IPS-NIHi11 (cell line): ENCODE results near the gene SLC25A42.
A peak's percentile ranks its signal among the peaks of the same experiment; 100 is the strongest.

Experiments
- DNase-seq: peaks from one replicate; pipeline ENCODE4 v3.0.0; 2012; ENCODE audit warnings: mixed read lengths, low spot score

SLC25A42 gene

DNA sequence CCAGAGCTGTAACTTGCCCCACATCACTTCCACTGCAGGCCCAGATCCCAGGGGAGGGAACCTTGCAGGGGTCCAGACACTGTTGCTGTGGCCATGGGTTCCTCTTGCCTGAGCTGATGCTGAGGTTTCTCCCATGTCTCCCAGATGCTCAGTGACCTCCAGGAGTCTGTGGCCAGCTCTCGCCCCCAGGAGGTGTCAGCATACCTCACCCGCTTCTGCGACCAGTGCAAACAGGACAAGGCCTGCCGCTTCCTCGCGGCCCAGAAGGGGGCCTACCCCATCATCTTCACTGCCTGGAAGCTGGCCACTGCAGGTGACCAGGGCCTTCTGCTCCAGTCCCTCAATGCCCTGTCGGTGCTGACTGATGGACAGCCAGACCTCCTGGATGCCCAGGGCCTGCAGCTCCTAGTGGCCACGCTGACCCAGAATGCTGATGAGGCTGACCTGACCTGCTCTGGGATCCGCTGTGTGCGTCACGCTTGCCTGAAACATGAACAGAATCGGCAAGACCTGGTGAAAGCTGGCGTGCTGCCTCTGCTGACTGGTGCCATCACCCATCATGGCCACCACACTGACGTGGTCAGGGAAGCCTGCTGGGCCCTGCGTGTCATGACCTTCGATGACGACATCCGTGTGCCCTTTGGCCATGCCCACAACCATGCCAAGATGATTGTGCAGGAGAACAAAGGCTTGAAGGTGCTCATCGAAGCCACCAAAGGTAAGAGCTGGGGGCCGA lies 12.1 kb upstream of the SLC25A42 start:
- peak; percentile 29 for DNase-seq

DNA sequence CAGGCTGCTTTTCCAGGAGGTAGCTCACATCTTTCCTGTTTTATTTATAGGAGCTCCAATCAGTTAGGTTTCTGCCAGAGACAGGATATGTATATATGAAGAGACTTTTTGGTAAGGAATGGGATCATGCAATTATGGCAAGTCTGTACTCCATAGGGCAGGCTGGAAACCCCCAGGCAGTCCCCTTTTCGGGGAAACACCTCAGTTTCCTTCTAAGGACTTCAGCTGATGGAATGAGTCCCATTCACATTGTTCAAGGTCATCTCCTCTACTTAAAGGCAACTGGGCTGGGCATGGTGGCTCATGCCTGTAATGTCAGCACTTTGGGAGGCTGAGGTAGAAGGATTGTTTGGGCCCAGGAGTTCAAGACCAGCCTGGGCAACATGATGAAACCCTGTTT lies 10.9 kb upstream of the SLC25A42 start:
- no peak for DNase-seq

DNA sequence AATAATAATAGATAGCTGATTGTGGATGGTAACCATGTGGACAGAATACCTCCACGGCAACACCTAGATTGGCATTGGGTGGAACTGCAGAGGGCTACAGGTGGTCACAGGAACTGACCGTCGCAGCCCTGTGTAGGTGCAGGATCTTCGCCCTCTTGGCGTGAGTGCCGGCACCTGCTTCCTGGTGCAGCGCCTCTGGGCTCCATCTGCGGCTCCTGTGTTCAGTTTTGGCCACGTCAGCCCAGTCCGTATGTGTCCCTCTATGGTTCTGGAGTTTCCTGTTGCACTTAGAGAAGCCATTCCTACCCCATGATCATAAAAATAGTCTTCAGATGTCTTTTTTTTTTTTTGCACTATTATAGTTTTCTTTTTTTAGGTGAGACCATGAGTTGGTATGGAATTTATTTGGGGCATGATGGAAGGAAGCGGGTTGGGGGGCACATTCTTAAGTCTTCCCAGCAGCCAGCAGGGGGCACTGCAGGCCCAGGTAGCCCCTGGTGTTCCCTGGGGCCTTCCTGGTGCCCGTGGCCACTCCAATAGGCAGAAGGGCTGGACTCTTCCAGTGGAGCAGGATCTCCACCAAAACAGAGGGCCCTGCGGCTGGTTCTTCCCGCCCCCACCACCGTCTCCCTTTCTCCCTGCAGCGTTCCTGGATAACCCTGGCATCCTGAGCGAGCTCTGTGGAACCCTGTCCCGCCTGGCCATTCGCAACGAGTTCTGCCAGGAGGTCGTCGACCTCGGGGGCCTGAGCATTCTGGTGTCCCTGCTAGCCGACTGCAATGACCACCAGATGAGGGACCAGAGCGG lies 10.1 kb upstream of the SLC25A42 start:
- DNase-seq = peak; percentile 90

DNA sequence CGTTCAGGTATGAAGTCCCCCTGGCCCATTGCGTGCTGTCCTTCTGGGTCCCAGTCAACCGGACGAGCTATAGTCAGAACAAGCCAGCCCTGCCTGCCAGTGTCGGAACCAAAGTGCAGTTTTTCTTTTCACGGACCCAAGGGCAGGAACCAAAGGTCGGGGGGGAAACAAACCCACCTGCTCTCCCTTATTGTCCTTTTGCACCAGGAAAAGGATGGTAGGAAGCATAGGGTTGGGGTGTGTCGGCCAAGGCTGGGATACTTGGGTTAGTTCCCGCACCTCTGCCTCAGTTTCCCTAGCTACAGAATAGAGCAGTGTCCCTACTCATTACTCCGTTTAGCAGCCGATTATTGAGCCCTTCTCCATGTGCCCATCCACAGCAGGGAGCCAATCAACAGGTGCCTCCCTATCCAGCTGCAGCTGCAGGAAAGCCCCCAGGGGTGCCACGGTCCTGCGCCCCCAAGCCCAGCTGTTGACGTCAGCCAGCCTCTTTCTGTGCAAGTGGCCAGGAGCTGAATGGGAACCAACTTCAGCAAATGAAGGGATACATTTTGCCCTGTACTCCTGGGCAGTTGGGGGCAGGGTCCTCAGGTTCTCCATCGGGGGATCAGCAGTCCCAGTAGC lies 9.4 kb upstream of the SLC25A42 start:
- DNase-seq = no peak

DNA sequence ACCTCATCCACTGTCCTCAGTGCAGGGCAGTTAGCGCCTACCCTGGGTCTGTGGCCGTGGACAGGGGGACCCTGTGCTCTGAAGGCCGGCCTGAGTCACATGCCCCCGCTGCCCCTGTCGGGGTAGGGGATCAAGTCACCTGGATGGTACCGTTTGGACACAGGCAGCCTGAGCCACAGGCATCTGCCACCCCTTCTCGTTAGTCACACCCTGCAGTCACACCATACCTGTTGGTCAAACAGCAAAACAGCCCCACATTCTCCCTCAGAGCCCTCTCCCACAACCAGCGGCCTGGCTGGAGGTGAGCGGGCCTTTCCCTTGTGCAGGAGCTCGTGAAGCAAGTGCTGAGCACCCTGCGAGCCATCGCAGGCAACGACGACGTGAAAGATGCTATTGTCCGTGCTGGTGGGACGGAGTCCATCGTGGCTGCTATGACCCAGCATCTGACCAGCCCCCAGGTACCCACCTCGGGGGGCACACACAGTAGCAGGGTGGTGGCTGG lies 8.8 kb upstream of the SLC25A42 start:
- no peak for DNase-seq

DNA sequence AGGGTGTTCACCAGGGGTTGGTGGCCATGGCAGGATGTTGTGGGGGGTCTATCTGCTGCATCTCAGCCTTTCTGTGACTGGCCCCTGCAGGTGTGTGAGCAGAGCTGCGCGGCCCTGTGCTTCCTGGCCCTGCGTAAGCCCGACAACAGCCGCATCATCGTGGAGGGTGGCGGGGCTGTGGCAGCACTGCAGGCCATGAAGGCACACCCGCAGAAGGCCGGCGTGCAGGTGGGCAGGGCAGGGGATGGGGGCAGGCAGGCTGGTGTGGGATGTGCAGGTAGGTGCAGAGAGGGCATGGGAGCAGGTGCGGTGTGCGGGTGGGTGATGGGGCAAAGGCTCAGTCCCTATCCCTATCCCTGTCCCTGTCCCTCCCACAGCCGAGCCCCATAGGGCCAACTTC lies 8.1 kb upstream of the SLC25A42 start:
- DNase-seq = no peak

DNA sequence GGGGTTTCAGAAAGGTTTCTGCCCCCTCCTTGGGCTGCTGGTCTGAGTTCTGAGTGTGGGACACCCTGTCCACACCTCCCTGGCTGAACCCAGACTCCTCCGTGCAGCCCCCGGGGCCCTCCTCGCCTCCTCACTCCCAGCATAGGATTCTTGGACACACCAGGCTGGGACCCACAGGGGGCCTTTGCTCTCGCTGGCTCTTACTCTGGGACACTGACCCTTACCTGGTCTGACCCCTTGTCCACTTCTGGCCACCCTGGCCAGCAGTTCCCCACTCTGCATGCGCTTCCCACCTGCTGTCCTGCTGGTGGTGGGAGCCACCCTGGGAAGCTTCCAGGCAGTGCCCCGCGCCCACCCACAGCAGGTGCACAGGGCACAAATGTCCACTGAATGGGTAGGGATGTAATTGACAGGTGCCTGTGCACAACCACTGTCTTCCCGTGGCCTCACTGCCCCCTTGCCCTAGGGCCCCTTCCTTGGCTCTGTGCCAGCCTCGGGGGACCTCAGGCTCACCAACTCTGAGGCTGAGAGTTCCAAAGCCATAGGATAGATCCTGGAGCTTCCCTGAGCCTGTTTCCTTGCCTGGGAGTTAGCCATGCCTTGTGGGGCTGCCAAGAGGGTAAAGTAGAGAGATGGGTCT lies 7.0 kb upstream of the SLC25A42 start:
- no peak for DNase-seq

DNA sequence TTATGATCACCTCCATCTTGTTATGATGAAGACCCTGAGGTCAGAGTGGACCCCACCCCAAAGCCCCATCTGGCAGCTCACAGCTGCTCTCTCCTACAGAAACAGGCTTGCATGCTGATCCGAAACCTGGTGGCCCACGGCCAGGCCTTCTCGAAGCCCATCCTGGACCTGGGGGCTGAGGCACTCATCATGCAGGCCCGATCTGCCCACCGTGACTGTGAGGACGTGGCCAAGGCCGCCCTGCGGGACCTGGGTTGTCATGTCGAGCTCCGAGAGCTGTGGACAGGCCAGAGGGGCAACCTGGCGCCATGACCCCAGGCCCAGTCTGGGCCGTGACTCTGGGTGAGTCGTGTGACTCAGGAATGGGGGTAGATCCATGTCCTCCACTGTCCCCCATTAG lies 6.5 kb upstream of the SLC25A42 start:
- DNase-seq = no peak

DNA sequence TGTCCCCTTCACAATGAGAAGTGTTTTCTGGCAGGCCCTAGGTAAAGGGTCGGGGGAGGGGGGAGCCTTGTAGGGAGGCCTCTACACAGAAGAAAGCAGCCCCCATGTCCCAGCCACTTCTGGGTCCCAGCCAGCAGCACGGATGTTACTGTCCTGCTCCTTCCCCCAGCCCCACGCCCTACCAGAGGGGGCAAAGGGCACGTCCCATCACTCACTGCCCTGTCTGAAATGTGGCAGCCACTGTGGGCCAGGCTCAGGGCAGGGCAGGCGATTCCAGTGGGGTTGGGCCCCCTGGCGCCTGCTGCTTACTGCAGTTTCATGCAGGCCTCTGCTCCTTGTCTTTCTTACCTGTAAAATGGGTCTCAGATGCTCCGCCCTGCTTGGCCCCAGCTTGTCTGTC lies 6.1 kb upstream of the SLC25A42 start:
- no peak for DNase-seq

DNA sequence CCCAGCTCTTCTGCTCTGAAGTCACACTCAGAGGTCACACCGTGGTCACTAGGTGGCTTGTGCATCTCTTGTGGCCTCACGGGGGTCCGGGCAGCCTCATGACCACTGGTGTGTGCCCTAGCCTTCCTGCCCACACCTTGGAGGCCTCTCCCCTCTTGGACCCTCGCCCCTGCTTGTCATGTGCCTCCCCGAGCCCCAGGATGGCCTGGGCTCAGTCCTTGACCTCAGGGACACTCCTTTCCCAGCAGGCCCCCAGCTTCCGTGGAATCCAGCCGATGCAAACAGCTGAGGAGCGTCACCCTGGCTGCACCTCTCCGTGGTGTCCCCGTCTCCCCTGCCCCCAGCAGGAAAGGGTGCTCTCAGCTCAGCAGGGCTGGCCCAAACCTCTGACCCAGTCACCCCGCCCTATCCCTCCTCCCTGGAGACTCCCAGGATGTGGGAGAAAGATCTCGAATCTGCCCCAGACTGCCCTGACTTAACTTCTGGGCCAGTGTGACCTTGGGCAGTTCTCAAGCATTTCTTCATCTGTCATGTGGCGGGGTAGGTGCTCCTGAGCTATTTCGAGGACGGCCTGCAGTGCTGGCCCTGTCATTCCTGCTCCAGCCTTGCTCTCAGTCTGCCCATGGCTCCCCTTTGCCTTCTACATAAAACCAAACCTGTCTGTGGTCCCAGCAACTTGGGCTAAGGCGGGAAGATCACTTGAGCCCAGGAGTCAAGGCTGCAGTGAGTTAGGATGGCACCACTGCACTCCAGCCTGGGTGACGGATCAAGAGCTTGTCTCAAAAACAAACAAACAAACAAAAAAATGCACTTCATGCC lies 4.6 kb upstream of the SLC25A42 start:
- no peak for DNase-seq

DNA sequence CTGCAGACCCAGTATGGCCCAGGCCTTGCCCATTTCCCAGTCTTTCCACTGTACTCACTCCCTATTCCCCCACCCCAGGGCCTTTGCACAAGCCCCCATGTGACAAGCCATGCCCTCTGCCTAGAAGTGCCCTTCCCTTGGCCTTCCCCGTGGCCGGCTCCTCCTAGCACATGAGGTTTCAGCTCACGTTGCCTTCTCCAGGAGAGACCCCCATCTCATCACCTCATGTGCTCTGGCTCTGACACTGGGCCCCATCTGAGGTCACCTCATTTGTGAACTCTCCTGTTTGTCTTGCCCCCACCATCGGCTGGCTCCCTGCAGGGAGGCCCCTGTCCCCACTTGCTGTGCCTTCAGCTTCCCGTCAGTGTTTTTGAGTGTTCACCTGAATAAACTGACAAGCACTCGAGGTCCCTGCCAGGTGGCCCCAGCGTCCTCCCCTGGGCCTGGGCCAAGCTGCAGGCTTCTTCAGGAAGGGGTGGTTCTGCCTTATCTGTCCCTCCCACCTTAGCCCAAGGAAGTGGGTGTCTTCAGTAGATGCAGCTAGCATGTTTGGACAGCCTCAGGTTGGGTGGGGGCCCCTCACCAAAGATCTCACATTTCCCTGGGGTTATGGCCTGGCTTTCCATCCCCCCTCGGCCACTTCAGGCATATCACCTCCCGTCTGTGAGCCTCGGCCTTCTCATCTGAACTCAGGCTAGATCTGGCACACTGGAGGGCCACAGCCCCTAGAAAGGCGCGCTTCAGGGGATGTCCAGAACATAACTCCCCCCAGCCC lies 3.8 kb upstream of the SLC25A42 start:
- no peak for DNase-seq

DNA sequence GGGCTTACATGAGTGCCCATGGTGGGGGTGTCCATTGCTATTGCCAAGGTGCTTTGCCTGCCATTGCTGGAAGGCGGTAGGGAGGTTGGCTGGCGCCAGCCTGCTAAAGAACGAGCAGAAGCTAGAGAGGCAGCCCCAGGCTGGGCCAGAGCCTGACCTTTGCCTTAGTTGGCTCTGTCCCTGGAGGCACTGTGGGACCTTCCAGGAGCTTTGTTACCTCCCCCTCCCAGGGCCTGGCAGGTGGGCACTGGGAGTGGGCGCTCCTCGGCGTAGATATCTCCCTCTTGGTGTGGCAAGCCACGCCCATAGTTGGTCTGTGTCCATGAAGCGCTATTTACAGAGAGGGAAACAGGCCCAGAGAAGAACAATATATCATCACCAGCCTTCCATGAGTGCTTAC lies 2.3 kb upstream of the SLC25A42 start:
- no peak for DNase-seq

DNA sequence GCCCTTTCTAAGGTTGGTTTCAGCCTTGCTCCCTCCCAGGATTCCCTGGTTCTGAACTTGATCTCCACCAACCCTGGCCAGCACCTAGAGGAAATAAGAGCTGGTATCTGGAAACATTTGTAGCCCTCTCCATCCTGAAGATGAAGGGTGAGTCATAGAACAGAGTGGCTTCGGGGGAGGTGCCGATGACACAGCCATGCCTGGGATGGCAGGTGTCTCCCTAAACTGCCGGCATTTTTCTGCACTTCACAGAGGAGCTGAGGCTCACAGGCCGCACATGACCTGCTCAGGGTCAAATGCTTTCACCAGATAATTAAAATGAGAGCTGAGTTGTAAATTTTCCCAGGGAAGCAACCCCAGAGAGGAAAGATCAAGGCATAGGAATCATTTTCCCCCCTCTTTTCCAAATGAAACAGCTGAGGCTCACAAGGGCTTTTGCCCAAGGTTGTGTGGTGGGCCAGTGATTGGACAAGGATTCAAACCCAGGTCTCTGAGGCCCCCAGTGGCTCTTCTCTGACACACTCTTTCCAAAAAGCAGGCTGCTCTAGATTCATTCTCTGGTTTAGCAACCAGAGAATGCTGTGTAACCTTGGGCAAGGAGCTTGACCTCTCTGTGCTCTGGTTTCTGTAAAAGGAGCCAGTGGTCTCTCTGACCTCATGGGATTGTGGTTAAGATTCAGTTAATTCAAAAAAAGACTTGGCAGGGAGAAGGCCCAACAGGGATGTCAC lies 1.2 kb upstream of the SLC25A42 start:
- peak; percentile 6 for DNase-seq

DNA sequence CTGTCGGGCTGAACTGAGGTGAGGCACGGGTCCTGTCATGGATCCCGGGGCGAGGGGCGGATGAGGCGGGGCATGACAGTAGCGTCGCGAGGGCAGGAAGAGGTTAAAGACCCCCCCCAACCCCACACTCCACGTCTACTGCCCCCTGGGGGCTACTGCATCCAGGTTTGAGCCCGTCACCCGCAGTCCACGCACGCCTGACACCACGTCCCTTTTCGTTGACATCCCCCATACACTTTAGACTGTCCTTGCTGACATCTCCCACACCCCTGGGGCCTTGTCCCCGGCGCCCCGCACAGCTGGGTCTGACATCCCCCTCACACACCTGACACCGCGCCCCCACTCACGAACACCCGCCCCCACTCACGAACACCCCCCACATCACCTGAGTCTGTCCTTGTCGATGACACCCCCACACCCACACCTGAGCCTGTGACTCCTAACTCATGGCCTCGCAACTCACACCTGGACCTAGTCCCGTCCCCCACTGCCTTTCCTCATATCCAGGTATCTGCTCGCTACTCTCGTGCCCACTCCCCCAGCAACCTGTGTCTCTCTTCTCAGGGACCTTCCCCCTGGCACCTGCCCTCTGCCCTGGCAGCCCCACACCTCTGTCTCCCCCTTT lies 416 bp downstream of the SLC25A42 start:
- no peak for DNase-seq

DNA sequence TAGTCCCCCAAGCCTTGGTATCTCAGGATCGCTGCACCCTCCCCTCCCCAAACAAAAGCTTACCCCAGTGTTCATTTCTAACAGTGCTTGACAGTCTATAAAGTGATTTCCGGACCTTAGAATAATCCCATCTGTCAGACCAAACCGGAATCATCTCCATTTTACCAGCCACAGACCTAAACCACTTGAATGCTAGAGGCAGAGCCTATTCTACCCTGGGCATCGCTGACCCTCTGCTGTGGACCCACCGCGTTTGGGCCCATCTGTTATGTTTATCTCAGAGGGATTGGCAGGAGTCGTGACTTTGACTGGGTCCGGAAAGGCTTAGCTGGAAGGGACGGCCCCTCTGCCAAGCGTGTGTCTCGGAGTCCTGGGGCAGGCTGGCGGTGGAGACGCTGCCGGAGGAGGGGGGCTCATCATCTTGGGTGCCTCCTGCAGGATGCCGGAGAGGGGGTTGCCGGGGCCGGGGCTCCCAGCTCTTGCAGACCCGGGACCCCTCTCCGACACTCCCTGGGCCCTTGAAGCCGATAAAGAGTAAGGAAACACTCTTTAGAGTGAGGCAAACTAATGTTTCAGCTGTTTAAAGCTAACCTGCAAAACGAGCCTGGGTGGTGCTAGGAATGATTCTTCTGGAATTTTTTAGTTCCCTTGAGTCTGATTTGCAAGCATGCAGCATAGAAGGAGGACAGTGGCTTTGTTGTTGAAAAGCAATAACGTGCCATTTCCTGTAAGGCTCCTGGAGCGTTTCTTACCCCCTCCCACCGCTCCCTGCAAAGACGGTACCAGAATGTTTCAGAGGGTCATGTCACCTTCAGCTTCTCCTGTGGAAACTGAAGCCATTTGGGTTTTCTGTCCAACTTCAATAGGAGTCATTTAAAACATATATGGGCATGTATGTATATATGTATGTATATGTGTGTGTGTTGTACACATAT lies 1.3 kb downstream of the SLC25A42 start:
- no peak for DNase-seq

DNA sequence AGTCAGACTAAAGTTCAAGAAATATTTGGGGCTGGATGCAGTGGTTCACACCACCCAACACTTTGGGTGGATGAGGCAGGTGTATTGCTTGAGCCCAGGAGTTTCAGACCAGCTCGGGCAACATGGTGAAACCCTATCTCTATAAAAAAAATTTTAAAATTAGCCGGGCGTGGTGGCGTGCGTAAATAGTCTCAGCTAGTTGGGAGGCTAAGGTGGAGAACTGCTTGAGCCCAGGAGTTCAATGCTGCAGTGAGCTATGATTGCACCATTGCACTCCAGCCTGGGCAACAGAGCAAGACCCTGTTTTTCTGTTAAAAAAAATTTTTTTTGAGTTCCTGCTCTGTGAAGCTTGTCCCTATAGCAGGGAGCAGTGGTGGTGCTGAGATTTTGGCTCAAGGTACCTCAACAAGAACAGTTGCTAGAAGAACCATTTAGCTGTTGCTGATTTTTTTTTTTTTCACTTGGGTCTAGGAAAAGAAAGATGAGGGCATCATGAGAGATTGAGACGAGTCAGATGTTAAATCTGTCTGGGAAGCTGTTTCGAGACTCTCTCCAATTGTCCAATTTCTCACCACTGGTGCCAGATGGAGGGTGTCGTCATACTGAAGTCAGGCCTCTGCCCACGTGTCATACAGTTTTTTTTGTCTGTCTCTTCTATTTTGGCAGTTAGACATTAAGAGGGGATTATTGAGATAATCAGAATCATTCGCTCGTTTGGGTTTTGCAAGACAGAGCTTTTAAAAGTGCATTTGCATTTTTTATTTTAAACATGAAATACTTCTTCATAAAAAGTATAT lies 3.7 kb downstream of the SLC25A42 start:
- DNase-seq = no peak
